ENCODE results near the gene SLC36A1. TPM values are rescaled to one million over a fixed set of nuclear protein-coding genes. Genes with fewer than 3 reads are reported as not detected.

SLC36A1 gene
- polyA plus RNA-seq, 1 experiment, result 26.0 TPM

DNA sequence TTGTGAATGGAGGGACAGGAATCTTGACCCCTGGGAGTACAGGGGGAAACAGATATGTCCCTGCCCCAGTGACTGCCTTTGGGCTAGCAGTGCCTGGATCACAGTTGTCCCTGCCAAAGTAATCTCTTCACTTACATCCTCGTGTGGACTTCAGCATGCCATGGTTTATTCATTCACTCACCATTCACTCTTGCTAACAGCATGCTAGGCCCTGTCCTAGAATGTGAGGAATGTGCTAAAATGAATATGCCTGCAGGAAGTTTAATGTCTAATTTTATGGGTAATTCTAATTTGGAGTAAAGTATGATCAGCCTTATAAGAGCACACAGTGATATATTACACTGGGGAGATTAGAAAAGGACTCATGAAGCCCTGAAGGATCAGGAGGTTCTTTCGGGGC lies 80.8 kb downstream of the SLC36A1 start:
- Histone ChIP-seq H3K36me3 (ENCODE audit: control insufficient read depth, insufficient read depth, low read length) (no peaks in the 10 kb centered on the region), H3K4me3 (ENCODE audit: low read depth, low read length) (no peak overlapping the region), H3K27me3 (ENCODE audit: control insufficient read depth, insufficient read depth, low read length) (0 out of 2 replicates have a peak, but pooled peaks cover 1% of the 10 kb centered on the region)
- ChIA-PET POLR2A (no interaction called here), CTCF (no interaction called here)
- DNase-seq (ENCODE audit: low read depth), result no peak
- TF ChIP-seq, protein P1, sequence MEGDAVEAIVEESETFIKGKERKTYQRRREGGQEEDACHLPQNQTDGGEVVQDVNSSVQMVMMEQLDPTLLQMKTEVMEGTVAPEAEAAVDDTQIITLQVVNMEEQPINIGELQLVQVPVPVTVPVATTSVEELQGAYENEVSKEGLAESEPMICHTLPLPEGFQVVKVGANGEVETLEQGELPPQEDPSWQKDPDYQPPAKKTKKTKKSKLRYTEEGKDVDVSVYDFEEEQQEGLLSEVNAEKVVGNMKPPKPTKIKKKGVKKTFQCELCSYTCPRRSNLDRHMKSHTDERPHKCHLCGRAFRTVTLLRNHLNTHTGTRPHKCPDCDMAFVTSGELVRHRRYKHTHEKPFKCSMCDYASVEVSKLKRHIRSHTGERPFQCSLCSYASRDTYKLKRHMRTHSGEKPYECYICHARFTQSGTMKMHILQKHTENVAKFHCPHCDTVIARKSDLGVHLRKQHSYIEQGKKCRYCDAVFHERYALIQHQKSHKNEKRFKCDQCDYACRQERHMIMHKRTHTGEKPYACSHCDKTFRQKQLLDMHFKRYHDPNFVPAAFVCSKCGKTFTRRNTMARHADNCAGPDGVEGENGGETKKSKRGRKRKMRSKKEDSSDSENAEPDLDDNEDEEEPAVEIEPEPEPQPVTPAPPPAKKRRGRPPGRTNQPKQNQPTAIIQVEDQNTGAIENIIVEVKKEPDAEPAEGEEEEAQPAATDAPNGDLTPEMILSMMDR (IDR thresholded peaks at IDR 0.05; ENCODE audit: insufficient read depth, low read depth, low read length), result no peak

DNA sequence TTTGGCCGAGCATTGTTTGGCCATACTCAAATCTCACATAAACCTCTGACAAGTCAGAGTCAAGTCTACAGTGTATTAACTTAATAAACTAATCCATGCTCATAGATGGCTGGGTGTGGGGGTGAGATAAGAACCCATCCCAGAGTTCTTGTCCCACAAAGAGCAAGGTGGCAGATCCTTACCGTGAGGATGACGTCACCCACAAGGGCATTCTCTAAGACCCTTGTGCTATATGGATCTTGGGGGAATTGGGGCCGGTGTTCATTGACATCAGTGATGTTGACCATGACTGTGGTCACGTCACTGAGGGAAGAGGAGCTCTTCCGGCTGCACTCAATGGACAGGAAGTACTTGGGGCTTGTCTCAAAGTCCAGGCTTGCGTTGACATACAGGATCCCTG lies 81.6 kb downstream of the SLC36A1 start:
- CTCF ChIA-PET, result interaction anchor here (1.2 kb wide), 1 partner anchor 18 kb away, joined by 4 read pairs; no protein-coding TSS in a partner anchor
- POLR2A ChIA-PET, result no interaction called here
- TF ChIP-seq, protein P1 (IDR thresholded peaks at IDR 0.05; ENCODE audit: insufficient read depth, low read depth, low read length), result no peak
- Histone ChIP-seq H3K27me3 (ENCODE audit: control insufficient read depth, insufficient read depth, low read length) (0 out of 2 replicates have a peak, but pooled peaks cover 1% of the 10 kb centered on the region), H3K36me3 (ENCODE audit: control insufficient read depth, insufficient read depth, low read length) (no peaks in the 10 kb centered on the region), H3K4me3 (ENCODE audit: low read depth, low read length) (no peak overlapping the region)
- no peak for DNase-seq (ENCODE audit: low read depth)

DNA sequence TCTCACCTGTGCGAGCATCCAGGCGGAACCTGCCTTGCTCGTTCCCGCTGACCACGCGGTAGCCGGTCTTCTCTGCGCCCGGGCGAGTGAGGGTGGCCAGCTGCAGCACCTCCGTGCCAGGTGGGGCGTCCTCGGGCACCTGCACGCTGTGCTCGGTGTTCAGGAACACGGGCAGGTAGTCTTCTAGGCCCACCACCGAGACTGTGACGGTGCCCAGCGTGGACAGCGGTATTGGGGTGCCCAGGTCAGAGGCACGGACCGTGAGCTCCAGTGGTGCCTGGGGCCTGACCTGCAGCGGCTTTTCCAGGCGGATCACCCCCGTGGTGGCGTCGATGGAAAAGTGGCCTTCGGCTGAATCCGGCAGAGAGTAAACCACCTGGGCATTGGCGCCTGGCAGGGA lies 84.2 kb downstream of the SLC36A1 start:
- DNase-seq (ENCODE audit: low read depth), result no peak
- H3K4me3 ChIP-seq (ENCODE audit: low read depth, low read length), result no peak overlapping the region
- H3K27me3 ChIP-seq (ENCODE audit: control insufficient read depth, insufficient read depth, low read length), result 0 out of 2 replicates have a peak, but pooled peaks cover 1% of the 10 kb centered on the region
- POLR2A ChIA-PET, result no interaction called here
- TF ChIP-seq, protein P1 (IDR thresholded peaks at IDR 0.05; ENCODE audit: insufficient read depth, low read depth, low read length), result no peak
- CTCF ChIA-PET, result interaction anchor here (1.2 kb wide), 1 partner anchor 11 kb away, joined by 4 read pairs; no protein-coding TSS in a partner anchor
- H3K36me3 ChIP-seq (ENCODE audit: control insufficient read depth, insufficient read depth, low read length), result no peaks in the 10 kb centered on the region

DNA sequence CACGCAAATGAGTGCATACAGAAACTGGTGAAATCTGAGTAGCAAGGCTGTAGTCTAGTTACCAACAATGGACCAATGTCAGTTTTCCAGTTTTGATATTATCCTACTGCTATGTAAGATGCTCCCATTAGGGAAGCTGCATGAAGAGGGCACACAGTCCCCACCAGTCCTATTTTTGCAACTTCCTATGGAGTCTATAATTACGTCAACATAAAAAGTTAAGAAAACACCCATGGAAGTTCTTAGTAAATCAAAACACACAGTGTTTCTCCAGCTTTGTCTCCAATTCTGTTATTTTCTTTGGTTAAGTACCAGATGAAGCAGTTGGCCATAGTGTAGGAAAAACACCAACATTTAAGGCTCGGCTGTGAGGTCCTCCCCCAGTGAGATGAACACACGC lies 85.0 kb downstream of the SLC36A1 start:
- no peak for DNase-seq (ENCODE audit: low read depth)
- H3K4me3 ChIP-seq (ENCODE audit: low read depth, low read length), result no peak overlapping the region
- POLR2A ChIA-PET, result no interaction called here
- TF ChIP-seq, protein P1 (IDR thresholded peaks at IDR 0.05; ENCODE audit: insufficient read depth, low read depth, low read length), result no peak
- CTCF ChIA-PET, result interaction anchor here (0.8 to 1.5 kb wide), 3 partner anchors 9 to 239 kb away, joined by 3 to 7 read pairs (median 4); no protein-coding TSS in a partner anchor
- no peaks in the 10 kb centered on the region for H3K36me3 ChIP-seq (ENCODE audit: control insufficient read depth, insufficient read depth, low read length)
- H3K27me3 ChIP-seq (ENCODE audit: control insufficient read depth, insufficient read depth, low read length), result 0 out of 2 replicates have a peak, but pooled peaks cover 1% of the 10 kb centered on the region

DNA sequence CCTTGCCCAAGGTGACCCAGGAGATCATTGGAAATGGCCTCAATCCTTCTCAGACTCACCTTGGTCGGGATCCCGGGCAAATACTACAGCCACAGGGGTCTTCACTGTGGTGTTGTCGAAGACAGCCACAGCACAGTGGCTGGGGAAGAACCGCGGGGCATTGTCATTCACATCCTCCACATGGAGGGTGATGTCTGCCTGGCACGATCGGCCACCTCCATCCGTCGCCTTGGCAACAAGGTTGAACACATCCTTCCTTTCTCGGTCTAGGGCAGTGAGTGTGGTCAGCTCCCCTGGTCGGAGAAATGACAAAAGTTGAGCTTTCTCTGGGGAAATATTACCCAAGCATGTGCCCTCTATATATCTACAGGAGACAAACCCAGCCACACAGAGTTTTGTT lies 86.9 kb downstream of the SLC36A1 start:
- TF ChIP-seq, protein P1 (IDR thresholded peaks at IDR 0.05; ENCODE audit: insufficient read depth, low read depth, low read length), result no peak

More for the DNA sequence above, 86.9 kb downstream of the SLC36A1 start:
- ChIA-PET CTCF (no interaction called here), POLR2A (no interaction called here)
- no peak overlapping the region for H3K4me3 ChIP-seq (ENCODE audit: low read depth, low read length)
- H3K36me3 ChIP-seq (ENCODE audit: control insufficient read depth, insufficient read depth, low read length), result no peaks in the 10 kb centered on the region
- H3K27me3 ChIP-seq (ENCODE audit: control insufficient read depth, insufficient read depth, low read length), result 0 out of 2 replicates have a peak, but pooled peaks cover 1% of the 10 kb centered on the region
- DNase-seq (ENCODE audit: low read depth), result no peak
